Suprapubic skin (tissue), 4 donors: ENCODE results near the gene SSTR3.

Source experiments
- CTCF ChIP-seq, 2 donors: fragments of 200-600 bp in 1 of 2; fragments of 450-650 bp in 1 of 2; sonication (generic) in 1 of 2; IDR thresholded peaks; one replicate each; pipeline ENCODE4 v1.5.1; 2016 to 2019; ENCODE audit warnings: antibody characterized with exemption in 2 of 2, mild to moderate bottlenecking in 1 of 2, moderate library complexity in 1 of 2
- EP300 ChIP-seq: sonication (generic); formaldehyde crosslinking; IDR thresholded peaks from one replicate; pipeline ENCODE4 v1.6.1; 2017; ENCODE audit warnings: antibody characterized with exemption
- POLR2A ChIP-seq, 2 donors: fragments of 450-650 bp; IDR thresholded peaks; one replicate each; pipeline ENCODE4 v1.6.1; 2017; ENCODE audit warnings: antibody characterized with exemption in 2 of 2, mild to moderate bottlenecking in 2 of 2, moderate library complexity in 2 of 2
- POLR2AphosphoS5 ChIP-seq, 3 donors: sonication (generic); formaldehyde crosslinking; IDR thresholded peaks; one replicate each; pipeline ENCODE4 v1.6.1; 2017; ENCODE audit warnings: antibody characterized with exemption in 3 of 3

GRCh38 chr22:37163575-37164504 lies 48.4 kb downstream of the SSTR3 start:
- TF ChIP-seq CTCF (IDR thresholded peaks at IDR 0.05) = no peak
- no peak for TF ChIP-seq POLR2AphosphoS5 (IDR thresholded peaks at IDR 0.05)
- no peak for TF ChIP-seq EP300
- TF ChIP-seq POLR2A (IDR thresholded peaks at IDR 0.05) = no peak
